Duodenal mucosa (tissue), 2 donors: Measurements from ENCODE around the gene TMEM40.

ENCODE experiments used
- H3K27ac ChIP-seq: one replicate; pipeline ENCODE4 v1.7.0; 2013; ENCODE audit warnings: low read depth, low read length
- H3K27me3 ChIP-seq, 2 donors: one replicate each; pipeline ENCODE4 v1.7.0; 2013; ENCODE audit warnings: low read length in 2 of 2, control low read depth in 1 of 2; ENCODE audit not compliant: insufficient read depth in 2 of 2, control insufficient read depth in 1 of 2
- H3K36me3 ChIP-seq, 2 donors: one replicate each; pipeline ENCODE4 v1.7.0; 2013; ENCODE audit warnings: low read length in 2 of 2, control low read depth in 1 of 2; ENCODE audit not compliant: insufficient read depth in 2 of 2, control insufficient read depth in 1 of 2
- H3K4me1 ChIP-seq, 2 donors: one replicate each; pipeline ENCODE4 v1.7.0; 2013; ENCODE audit warnings: low read length in 2 of 2, control low read depth in 1 of 2; ENCODE audit not compliant: insufficient read depth in 2 of 2, control insufficient read depth in 1 of 2
- H3K4me3 ChIP-seq, 2 donors: one replicate each; pipeline ENCODE4 v1.7.0; 2013; ENCODE audit warnings: low read length in 2 of 2, low read depth in 1 of 2
- H3K9ac ChIP-seq, 2 donors: one replicate each; pipeline ENCODE4 v1.7.0; 2013; ENCODE audit warnings: low read length in 2 of 2, low read depth in 1 of 2
- H3K9me3 ChIP-seq, 2 donors: one replicate each; pipeline ENCODE4 v1.7.0; 2013; ENCODE audit warnings: low read length in 2 of 2, control low read depth in 1 of 2; ENCODE audit not compliant: control insufficient read depth in 1 of 2

Gene TMEM40

GRCh38 chr3:12775226-12775625, 16.2 kb upstream of the TMEM40 start:
- H3K27ac ChIP-seq, result no peak overlapping the region
- H3K9me3 ChIP-seq, result no peaks in the 10 kb centered on the region
- H3K9ac ChIP-seq, result no peak overlapping the region
- no peak overlapping the region for H3K4me3 ChIP-seq
- no peaks in the 10 kb centered on the region for H3K36me3 ChIP-seq
- H3K27me3 ChIP-seq, result peaks cover 0 to 4% of the 10 kb centered on the region in 2 donors
- no peaks in the 10 kb centered on the region for H3K4me1 ChIP-seq

DNA sequence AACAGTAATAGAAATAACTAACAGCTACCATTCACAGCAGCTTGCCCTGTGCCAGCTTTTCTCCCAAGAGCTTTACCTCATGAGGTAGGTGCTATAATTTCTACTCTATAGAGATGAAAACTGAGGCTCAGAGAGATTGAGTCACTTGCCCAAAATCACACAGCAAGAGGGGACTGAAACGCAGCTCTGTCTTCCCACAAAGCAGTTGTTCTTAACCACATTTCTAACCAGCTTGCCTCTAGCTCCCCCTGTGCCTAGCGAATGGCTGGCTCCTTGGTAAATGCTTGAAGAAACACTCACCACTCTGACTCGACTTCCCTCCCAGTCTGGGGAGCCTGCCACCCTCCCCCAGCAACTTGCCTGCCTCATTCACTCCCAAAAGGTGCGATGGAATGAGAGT, 15.6 kb upstream of the TMEM40 start:
- Histone ChIP-seq H3K36me3 (no peaks in the 10 kb centered on the region), H3K4me1 (no peaks in the 10 kb centered on the region)

DNA sequence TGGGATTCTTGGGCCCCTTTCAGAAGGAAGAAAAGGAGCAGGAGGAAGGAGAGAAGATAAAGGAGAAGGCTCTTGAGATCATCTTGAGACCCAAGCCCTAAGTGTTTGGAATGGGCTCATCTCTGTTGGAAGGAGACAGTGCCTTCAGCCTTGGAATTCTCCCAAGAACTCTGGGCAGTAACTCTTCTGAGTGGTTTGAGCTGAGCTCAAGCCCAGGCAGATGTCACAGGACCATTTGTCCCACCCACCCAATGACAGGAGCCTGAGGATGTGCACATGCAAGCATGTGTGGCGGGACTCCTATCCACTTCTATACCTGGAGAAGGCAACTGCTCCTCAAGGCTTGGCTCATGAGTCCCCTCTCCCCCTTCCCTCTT, 14.6 kb upstream of the TMEM40 start:
- no peak overlapping the region for H3K4me3 ChIP-seq
- H3K27me3 ChIP-seq, result peaks cover 0 to 4% of the 10 kb centered on the region in 2 donors
- no peaks in the 10 kb centered on the region for H3K9me3 ChIP-seq
- no peak overlapping the region for H3K27ac ChIP-seq
- no peaks in the 10 kb centered on the region for H3K4me1 ChIP-seq
- H3K36me3 ChIP-seq, result no peaks in the 10 kb centered on the region
- no peak overlapping the region for H3K9ac ChIP-seq

More for the DNA sequence above, 15.6 kb upstream of the TMEM40 start:
- no peak overlapping the region for H3K9ac ChIP-seq
- peaks cover 0 to 4% of the 10 kb centered on the region in 2 donors for H3K27me3 ChIP-seq
- H3K4me3 ChIP-seq, result no peak overlapping the region
- no peaks in the 10 kb centered on the region for H3K9me3 ChIP-seq
- no peak overlapping the region for H3K27ac ChIP-seq

GRCh38 chr3:12773030-12773709, 14.1 kb upstream of the TMEM40 start:
- no peaks in the 10 kb centered on the region for H3K36me3 ChIP-seq
- H3K27me3 ChIP-seq, result peaks cover 0 to 4% of the 10 kb centered on the region in 2 donors
- no peaks in the 10 kb centered on the region for H3K4me1 ChIP-seq
- no peak overlapping the region for H3K9ac ChIP-seq
- no peaks in the 10 kb centered on the region for H3K9me3 ChIP-seq
- no peak overlapping the region for H3K27ac ChIP-seq
- H3K4me3 ChIP-seq, result no peak overlapping the region

- peaks cover 0 to 4% of the 10 kb centered on the region in 2 donors for H3K27me3 ChIP-seq
- no peaks in the 10 kb centered on the region for H3K4me1 ChIP-seq
- no peak overlapping the region for H3K9ac ChIP-seq
- no peaks in the 10 kb centered on the region for H3K9me3 ChIP-seq
- no peaks in the 10 kb centered on the region for H3K36me3 ChIP-seq
- no peak overlapping the region for H3K27ac ChIP-seq
- H3K4me3 ChIP-seq, result no peak overlapping the region
These were observed 13.4 kb upstream of the TMEM40 start for GRCh38 chr3:12772462-12772861.

- Histone ChIP-seq H3K27ac (no peak overlapping the region), H3K36me3 (no peaks in the 10 kb centered on the region), H3K9ac (no peak overlapping the region), H3K4me1 (no peaks in the 10 kb centered on the region), H3K4me3 (no peak overlapping the region), H3K9me3 (no peaks in the 10 kb centered on the region), H3K27me3 (peaks cover 0 to 4% of the 10 kb centered on the region in 2 donors)
These were observed 12.2 kb upstream of the TMEM40 start for GRCh38 chr3:12771236-12771635.

DNA sequence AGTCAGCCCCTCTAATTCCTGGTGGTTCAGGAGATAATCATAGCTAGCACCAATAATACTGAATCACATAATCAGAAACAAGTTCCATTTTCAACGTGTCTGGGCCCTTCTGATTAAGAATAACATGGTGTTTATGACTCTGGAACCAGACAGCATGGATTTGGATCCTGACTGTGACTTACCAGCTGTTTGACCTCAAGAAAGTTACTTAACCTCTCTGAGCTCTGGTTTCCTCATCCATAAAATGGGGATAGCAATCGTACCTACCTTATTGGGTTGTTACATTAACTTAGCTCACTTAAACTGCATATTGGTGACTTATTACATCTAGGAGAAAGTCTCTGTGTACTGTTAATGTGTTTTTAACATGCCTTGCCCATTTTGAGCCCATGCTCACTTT, 10.7 kb upstream of the TMEM40 start:
- no peaks in the 10 kb centered on the region for H3K36me3 ChIP-seq
- no peak overlapping the region for H3K9ac ChIP-seq
- H3K4me3 ChIP-seq, result no peak overlapping the region
- no peaks in the 10 kb centered on the region for H3K27me3 ChIP-seq
- no peaks in the 10 kb centered on the region for H3K9me3 ChIP-seq
- H3K27ac ChIP-seq, result no peak overlapping the region
- no peaks in the 10 kb centered on the region for H3K4me1 ChIP-seq

GRCh38 chr3:12768579-12769527, 9.8 kb upstream of the TMEM40 start:
- Histone ChIP-seq H3K27ac (no peak overlapping the region), H3K27me3 (no peaks in the 10 kb centered on the region), H3K9me3 (no peaks in the 10 kb centered on the region), H3K9ac (no peak overlapping the region), H3K4me3 (no peak overlapping the region), H3K36me3 (no peaks in the 10 kb centered on the region), H3K4me1 (no peaks in the 10 kb centered on the region)

DNA sequence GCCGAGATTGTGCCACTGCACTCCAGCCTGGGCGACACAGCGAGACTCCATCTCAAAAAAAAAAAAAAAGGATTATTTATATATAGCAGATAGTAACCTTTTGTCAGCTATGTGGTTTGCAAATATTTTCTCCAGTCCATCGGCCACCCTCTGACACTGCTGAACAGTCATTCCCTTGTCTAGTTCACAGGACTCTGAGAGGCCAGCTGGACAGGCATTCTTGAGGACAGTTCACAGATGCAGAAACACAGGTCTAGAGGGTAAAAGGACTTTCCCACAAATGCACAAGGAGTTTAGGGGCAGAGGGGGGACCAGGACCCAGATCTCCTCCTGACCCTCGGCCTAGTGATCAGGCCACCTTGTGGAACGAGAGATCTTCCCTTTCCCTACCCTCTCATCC, 7.5 kb upstream of the TMEM40 start:
- no peaks in the 10 kb centered on the region for H3K9me3 ChIP-seq
- no peaks in the 10 kb centered on the region for H3K4me1 ChIP-seq
- H3K27ac ChIP-seq, result no peak overlapping the region
- H3K27me3 ChIP-seq, result no peaks in the 10 kb centered on the region
- H3K4me3 ChIP-seq, result no peak overlapping the region
- no peaks in the 10 kb centered on the region for H3K36me3 ChIP-seq
- H3K9ac ChIP-seq, result no peak overlapping the region

DNA sequence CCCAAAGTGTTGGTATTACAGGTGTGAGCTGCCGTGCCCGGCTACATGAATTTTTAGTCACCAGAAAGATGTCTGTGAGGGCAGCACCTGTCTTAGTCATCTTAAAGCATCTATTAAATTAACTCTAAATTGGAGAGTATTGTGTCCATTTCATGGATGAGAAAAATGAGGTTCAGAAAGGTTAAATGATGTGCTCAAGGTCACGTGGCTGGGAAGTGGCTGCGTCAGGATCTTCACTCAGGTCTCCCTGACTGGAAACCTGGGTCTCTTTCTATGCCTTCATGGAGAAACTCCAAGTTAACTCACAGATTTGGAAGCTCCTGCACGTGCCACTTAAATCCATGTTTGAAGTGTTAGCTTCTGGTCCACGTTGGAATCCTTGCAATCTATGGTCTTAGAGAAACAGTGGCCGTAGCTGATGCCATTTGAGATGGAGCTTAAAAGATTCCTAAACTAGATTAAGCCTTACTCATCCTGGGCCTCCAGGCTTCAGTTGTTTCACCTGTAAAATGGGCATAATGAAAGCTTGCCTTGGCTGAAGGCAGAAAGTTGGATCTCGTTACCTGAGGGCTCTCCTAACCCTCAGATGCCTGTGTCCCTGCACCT, 5.2 kb upstream of the TMEM40 start:
- Histone ChIP-seq H3K27me3 (no peaks in the 10 kb centered on the region), H3K27ac (no peak overlapping the region), H3K4me1 (no peaks in the 10 kb centered on the region), H3K9ac (no peak overlapping the region), H3K9me3 (no peaks in the 10 kb centered on the region), H3K36me3 (no peaks in the 10 kb centered on the region), H3K4me3 (no peak overlapping the region)
